ENCODE results near the gene TMEM132A. TPM values are rescaled to one million over a fixed set of nuclear protein-coding genes. Genes with fewer than 3 reads are reported as not detected.

TMEM132A gene
- total and polyA plus RNA-seq, 9 of the 15 experiments (the other 6 are each of a cell fraction or from before 2014, with no cell fraction given), result 0.04 to 1.1 (median 0.18) TPM; not detected in 4

DNA sequence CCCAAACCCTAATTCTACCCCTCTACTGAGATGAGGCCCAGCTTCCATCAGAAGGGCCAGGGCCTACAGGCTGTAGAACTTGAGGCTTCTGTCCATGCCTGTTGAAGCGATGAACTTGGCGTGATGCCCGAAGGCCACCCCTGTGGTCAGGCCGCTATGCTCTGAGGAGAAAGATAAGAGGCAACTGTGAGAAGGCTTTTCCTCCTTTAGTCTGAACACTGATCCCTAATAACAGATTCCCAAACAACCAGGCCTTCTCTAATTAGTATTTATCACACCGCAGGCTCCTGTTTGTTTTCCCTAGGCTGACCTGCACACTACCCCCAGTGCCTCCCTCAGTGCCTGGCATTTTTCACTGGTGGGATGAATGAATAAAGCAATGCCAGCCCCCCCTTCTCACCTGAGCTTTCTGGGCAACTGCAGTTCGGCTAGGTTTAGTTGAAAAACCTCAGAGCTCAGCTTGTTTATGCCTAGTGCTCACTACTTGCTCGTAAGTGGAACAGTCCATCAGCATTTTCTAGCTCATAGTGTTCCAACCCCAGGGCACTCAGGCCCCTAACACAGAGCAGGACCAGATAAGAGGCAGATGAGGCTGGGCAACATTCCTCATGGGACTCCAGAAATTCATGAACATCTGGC lies 33.0 kb upstream of the TMEM132A start (continued):
- TF ChIP-seq, protein P1, sequence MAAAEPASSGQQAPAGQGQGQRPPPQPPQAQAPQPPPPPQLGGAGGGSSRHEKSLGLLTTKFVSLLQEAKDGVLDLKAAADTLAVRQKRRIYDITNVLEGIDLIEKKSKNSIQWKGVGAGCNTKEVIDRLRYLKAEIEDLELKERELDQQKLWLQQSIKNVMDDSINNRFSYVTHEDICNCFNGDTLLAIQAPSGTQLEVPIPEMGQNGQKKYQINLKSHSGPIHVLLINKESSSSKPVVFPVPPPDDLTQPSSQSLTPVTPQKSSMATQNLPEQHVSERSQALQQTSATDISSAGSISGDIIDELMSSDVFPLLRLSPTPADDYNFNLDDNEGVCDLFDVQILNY (CRISPR knock-in tag; IDR thresholded peaks at IDR 0.05), result no peak
- TF ChIP-seq PHF8 (IDR thresholded peaks at IDR 0.05; ENCODE audit: borderline replicate concordance, low read length) (no peak), ZNF780A (CRISPR knock-in tag; IDR thresholded peaks at IDR 0.05) (no peak), HSF4 (CRISPR knock-in tag; IDR thresholded peaks at IDR 0.05; ENCODE audit: borderline replicate concordance) (no peak), CSDE1 (IDR thresholded peaks at IDR 0.05) (no peak), THRAP3 (IDR thresholded peaks at IDR 0.05; ENCODE audit: borderline replicate concordance) (no peak), GABPB1 (CRISPR knock-in tag; IDR thresholded peaks at IDR 0.05) (0 out of 2 replicates have a peak, but pooled peaks have one; percentile 17), ZNF3 (CRISPR knock-in tag; IDR thresholded peaks at IDR 0.05) (no peak), RUNX1 (IDR thresholded peaks at IDR 0.05; ENCODE audit: low read depth) (no peak), XRCC4 (IDR thresholded peaks at IDR 0.05; ENCODE audit: extremely low read depth, insufficient read depth, insufficient read length) (no peak), ARHGAP35 (IDR thresholded peaks at IDR 0.05; ENCODE audit: partially characterized antibody) (no peak), MAFK (IDR thresholded peaks at IDR 0.05; ENCODE audit: low read length) (no peak), PRMT5 (CRISPR knock-in tag; IDR thresholded peaks at IDR 0.05) (no peak), PHF20 (IDR thresholded peaks at IDR 0.05; ENCODE audit: partially characterized antibody) (no peak), ARNT (IDR thresholded peaks at IDR 0.05) (no peak), SMC3 (conservative IDR thresholded peaks at IDR 0.05; ENCODE audit: insufficient read depth, low read depth, low read length) (no peak), ERF (CRISPR knock-in tag; IDR thresholded peaks at IDR 0.05) (0 out of 2 replicates have a peak, but pooled peaks have one; percentile 13), PCBP2 (IDR thresholded peaks at IDR 0.05; ENCODE audit: low read depth, low read length, poor library complexity, severe bottlenecking) (no peak), SETDB1 (IDR thresholded peaks at IDR 0.05; ENCODE audit: low read length) (no peak), FUS (optimal IDR thresholded peaks at IDR 0.05; ENCODE audit: low read depth, low read length) (no peak), DACH1 (IDR thresholded peaks at IDR 0.05; ENCODE audit: partially characterized antibody) (peak; percentile 71), ZNF282 (CRISPR knock-in tag; IDR thresholded peaks at IDR 0.05) (no peak), HDAC3 (IDR thresholded peaks at IDR 0.05; ENCODE audit: borderline replicate concordance, partially characterized antibody) (no peak), BCOR (IDR thresholded peaks at IDR 0.05) (peak; percentile 27; the same call in 1 of the 2 replicates), CHD1 (IDR thresholded peaks at IDR 0.05; ENCODE audit: low read length) (no peak)
- TF ChIP-seq, protein P2, sequence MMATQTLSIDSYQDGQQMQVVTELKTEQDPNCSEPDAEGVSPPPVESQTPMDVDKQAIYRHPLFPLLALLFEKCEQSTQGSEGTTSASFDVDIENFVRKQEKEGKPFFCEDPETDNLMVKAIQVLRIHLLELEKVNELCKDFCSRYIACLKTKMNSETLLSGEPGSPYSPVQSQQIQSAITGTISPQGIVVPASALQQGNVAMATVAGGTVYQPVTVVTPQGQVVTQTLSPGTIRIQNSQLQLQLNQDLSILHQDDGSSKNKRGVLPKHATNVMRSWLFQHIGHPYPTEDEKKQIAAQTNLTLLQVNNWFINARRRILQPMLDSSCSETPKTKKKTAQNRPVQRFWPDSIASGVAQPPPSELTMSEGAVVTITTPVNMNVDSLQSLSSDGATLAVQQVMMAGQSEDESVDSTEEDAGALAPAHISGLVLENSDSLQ (IDR thresholded peaks at IDR 0.05), result no peak
- TF ChIP-seq, protein P3, sequence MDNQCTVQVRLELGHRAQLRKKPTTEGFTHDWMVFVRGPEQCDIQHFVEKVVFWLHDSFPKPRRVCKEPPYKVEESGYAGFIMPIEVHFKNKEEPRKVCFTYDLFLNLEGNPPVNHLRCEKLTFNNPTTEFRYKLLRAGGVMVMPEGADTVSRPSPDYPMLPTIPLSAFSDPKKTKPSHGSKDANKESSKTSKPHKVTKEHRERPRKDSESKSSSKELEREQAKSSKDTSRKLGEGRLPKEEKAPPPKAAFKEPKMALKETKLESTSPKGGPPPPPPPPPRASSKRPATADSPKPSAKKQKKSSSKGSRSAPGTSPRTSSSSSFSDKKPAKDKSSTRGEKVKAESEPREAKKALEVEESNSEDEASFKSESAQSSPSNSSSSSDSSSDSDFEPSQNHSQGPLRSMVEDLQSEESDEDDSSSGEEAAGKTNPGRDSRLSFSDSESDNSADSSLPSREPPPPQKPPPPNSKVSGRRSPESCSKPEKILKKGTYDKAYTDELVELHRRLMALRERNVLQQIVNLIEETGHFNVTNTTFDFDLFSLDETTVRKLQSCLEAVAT (IDR thresholded peaks at IDR 0.05), result peak in 1 of 2 experiments; percentile 86; a peak in 2 of 4 replicates
- TF ChIP-seq, protein P4, sequence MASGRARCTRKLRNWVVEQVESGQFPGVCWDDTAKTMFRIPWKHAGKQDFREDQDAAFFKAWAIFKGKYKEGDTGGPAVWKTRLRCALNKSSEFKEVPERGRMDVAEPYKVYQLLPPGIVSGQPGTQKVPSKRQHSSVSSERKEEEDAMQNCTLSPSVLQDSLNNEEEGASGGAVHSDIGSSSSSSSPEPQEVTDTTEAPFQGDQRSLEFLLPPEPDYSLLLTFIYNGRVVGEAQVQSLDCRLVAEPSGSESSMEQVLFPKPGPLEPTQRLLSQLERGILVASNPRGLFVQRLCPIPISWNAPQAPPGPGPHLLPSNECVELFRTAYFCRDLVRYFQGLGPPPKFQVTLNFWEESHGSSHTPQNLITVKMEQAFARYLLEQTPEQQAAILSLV (tag; IDR thresholded peaks at IDR 0.05), result no peak
